Ovary (tissue), 9 donors: ENCODE data around the gene IFNA13. TPM values are rescaled to one million over a fixed set of nuclear protein-coding genes. Genes with fewer than 3 reads are reported as not detected.

ENCODE experiments used
- DNase-seq, 5 donors: peaks; one replicate each; pipeline ENCODE4 v3.0.0-alpha.2; 2019 to 2020
- H3K27ac ChIP-seq, 2 donors: fragments of 200-600 bp; one replicate each; pipeline versions ENCODE4 v1.5.1 to v1.8.0; 2019 to 2022
- H3K27me3 ChIP-seq: fragments of 200-600 bp; one replicate; pipeline ENCODE4 v1.8.0; 2022
- H3K36me3 ChIP-seq: fragments of 200-600 bp; sonication (generic); one replicate; pipeline ENCODE4 v1.5.1; 2019
- H3K4me1 ChIP-seq: one replicate; pipeline ENCODE4 v1.8.1; 2013; ENCODE audit warnings: mild to moderate bottlenecking, moderate library complexity; ENCODE audit not compliant: insufficient read depth
- H3K4me3 ChIP-seq: fragments of 200-600 bp; sonication (generic); one replicate; pipeline ENCODE4 v1.5.1; 2017
- H3K9me3 ChIP-seq, 2 donors: fragments of 200-600 bp in 1 of 2; sonication (generic) in 1 of 2; one replicate each; pipeline versions ENCODE4 v1.5.1 to v1.8.1; 2013 to 2019; ENCODE audit warnings: mild to moderate bottlenecking in 1 of 2, moderate library complexity in 1 of 2
- EP300 ChIP-seq: sonication (generic); formaldehyde crosslinking; IDR thresholded peaks from one replicate; pipeline ENCODE4 v1.6.1; 2017; ENCODE audit warnings: antibody characterized with exemption
- POLR2A ChIP-seq: fragments of 450-650 bp; IDR thresholded peaks from one replicate; pipeline ENCODE4 v1.6.1; 2017; ENCODE audit warnings: antibody characterized with exemption, mild to moderate bottlenecking, moderate library complexity
- WGBS, 3 donors: extraction: QIAGEN DNeasy Blood & Tissue Kit in 1 of 3; methylation state at CpG; one replicate each; pipeline versions ENCODE4 v1.1.5 to v1.1.7; 2013 to 2017; 5-methylcytosine and 5-hydroxymethylcytosine counted together
- intact Hi-C, 4 donors: fragments of 100-400 bp; cut with DNase I; formaldehyde crosslinking; loops; one replicate each; pipeline versions ENCODE4 v1.11.0 to v1.15.1; 2022 to 2023
- polyA plus RNA-seq, 2 donors: library from polyadenylated mRNA; stranded (reverse); fragments of 200-250 nt in 1 of 2; fragments of 350-450 nt in 1 of 2; fragmentation: Illumina TruSeq in 1 of 2; extraction: RNeasy Lipid Tissue Mini Kit (QIAGEN cat#74804) in 1 of 2; gene quantifications; one replicate each; pipeline ENCODE4 v1.2.3, GENCODE V29; 2013 to 2014
- total RNA-seq, 7 donors: library from RNA; depleted of rRNA in 2 of 7; stranded (reverse); fragments of >200 nt in 2 of 7; fragmentation: NEBNext Ultra II Directional in 3 of 7; extraction: Animal tissue kit (Norgen Biotek cat#: 25700) in 3 of 7; gene quantifications; one replicate each; pipeline versions ENCODE4 v1.1.0 to v1.2.4, GENCODE V29; 2016 to 2023
- TF ChIP-seq, protein P1 (sequence below), 3 donors: fragments of 450-650 bp in 2 of 3; fragments of 200-600 bp in 1 of 3; IDR thresholded peaks; one replicate each; pipeline versions ENCODE4 v1.5.1 to v1.8.0; 2016 to 2022; ENCODE audit warnings: antibody characterized with exemption in 3 of 3, mild to moderate bottlenecking in 1 of 3
- donor health status: DM: no; HTN: no; CAD: no; lungs with moderate emphysema.
- donor health status: DM: no; HTN: no; CAD: no.
- donor health status: Bipolar disorder and iron deficiency.
- donor health status: DM: yes; HTN: yes; CAD: no.
- donor health status: DM: no; HTN: no; CAD: no.
- donor health status: DM: yes; HTN: yes; CAD: no.

IFNA13 gene
- total and polyA plus RNA-seq, 9 donors = 0.12 TPM; not detected in 8

DNA sequence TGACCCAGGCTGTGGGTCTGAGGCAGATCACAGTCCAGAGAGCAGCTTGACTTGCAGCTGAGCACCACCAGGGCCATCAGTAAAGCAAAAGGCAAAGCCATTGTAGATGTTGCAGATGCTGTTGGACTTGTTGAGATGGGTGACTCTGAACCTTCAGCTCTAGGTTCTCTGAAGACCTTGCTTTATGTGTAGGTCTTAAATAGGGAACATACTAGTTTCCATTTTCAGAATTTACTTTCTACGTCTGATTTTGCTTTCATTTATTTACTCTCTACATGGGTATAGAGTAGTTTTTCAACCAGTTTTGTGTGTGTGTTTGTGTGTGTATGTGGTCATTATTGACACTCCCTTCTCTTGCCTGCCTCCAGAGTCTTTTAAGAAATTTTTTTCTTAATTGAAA lies 17.1 kb downstream of the IFNA13 start, which contains the start of gene IFNA6:
Gene IFNA6, minus strand, starts transcription at position 101 of the 400 bp plus-strand sequence. Its CDS starts 0 bp downstream, at position 101.
- H3K27me3 ChIP-seq = no peaks in the 10 kb centered on the region
- WGBS, 3 donors = 87 to 95% (median 94%) methylated on average over 1 of the region's 1 CpG
- H3K9me3 ChIP-seq = no peaks in the 10 kb centered on the region
- H3K4me1 ChIP-seq = no peaks in the 10 kb centered on the region
- no peak within 1 kb of the TSS for H3K4me3 ChIP-seq
- H3K27ac ChIP-seq = no peak within 1 kb of the TSS
- DNase-seq = no peak
- intact Hi-C loops = no loop called here
- H3K36me3 ChIP-seq = no peaks in the 10 kb centered on the region
- TF ChIP-seq, protein P1, sequence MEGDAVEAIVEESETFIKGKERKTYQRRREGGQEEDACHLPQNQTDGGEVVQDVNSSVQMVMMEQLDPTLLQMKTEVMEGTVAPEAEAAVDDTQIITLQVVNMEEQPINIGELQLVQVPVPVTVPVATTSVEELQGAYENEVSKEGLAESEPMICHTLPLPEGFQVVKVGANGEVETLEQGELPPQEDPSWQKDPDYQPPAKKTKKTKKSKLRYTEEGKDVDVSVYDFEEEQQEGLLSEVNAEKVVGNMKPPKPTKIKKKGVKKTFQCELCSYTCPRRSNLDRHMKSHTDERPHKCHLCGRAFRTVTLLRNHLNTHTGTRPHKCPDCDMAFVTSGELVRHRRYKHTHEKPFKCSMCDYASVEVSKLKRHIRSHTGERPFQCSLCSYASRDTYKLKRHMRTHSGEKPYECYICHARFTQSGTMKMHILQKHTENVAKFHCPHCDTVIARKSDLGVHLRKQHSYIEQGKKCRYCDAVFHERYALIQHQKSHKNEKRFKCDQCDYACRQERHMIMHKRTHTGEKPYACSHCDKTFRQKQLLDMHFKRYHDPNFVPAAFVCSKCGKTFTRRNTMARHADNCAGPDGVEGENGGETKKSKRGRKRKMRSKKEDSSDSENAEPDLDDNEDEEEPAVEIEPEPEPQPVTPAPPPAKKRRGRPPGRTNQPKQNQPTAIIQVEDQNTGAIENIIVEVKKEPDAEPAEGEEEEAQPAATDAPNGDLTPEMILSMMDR (IDR thresholded peaks at IDR 0.05) = no peak
- TF ChIP-seq EP300 (no peak), POLR2A (no peak)

DNA sequence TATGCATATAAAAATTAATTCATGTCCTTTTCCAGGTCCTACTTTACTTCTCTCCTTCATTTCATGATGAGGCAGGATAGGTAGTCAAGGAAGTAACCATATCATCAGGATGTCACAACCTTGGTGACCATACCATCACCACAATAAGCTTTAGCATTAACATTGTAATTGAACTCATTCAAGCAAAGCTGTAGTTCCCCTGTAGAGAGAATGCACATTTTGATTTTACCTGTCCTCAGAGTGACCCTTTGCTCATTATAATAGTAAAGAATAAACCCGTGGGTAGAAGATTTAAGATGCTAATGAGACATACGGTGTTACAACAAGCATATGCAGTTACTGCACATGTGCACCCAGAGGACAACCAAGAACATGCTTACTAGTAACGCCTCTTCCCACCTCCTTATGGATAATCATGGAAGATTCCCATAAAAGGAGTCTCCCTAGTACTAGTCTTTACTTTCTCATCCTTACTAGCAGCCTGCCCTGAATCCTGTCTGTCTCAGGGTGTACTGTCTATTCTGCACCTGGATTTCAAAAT lies 19.4 kb downstream of the IFNA13 start:
- DNase-seq = no peak
- Histone ChIP-seq H3K36me3 (no peaks in the 10 kb centered on the region), H3K9me3 (no peaks in the 10 kb centered on the region), H3K4me3 (no peak overlapping the region), H3K4me1 (no peaks in the 10 kb centered on the region), H3K27ac (no peak overlapping the region), H3K27me3 (no peaks in the 10 kb centered on the region)
- 70 to 74% (median 71%) methylated on average over 3 of the region's 3 CpGs for WGBS, 3 donors
- intact Hi-C loops = no loop called here
- no peak for TF ChIP-seq EP300
- TF ChIP-seq POLR2A = no peak
- TF ChIP-seq, protein P1 (IDR thresholded peaks at IDR 0.05) = no peak

DNA sequence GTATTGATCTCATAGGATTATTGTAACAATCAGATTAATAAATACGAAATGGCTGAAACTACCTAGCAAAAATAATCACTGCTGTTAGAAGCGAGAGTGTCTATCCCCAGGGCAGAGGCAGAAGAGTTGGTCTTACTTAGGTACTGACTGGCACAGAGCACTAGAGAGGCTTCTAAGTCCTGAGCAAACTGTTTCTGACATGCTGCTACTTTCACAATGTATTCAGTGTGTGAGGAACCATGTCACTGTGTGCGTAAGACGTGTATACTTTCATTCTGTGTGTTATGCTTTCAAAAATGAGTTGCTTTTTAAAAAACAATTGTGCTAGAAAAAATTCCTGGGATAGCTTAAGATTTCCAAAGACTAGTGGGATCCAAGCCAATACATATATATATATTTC lies 27.1 kb downstream of the IFNA13 start:
- DNase-seq = no peak
- TF ChIP-seq, protein P1 (IDR thresholded peaks at IDR 0.05) = no peak
- TF ChIP-seq EP300 (no peak), POLR2A (no peak)
- H3K4me1 ChIP-seq = no peaks in the 10 kb centered on the region
- H3K27ac ChIP-seq = no peak overlapping the region
- WGBS, 3 donors = 91 to 97% (median 91%) methylated on average over 4 of the region's 4 CpGs
- H3K9me3 ChIP-seq = no peaks in the 10 kb centered on the region
- H3K4me3 ChIP-seq = no peak overlapping the region
- H3K36me3 ChIP-seq = no peaks in the 10 kb centered on the region
- intact Hi-C loops = no loop called here
- no peaks in the 10 kb centered on the region for H3K27me3 ChIP-seq

DNA sequence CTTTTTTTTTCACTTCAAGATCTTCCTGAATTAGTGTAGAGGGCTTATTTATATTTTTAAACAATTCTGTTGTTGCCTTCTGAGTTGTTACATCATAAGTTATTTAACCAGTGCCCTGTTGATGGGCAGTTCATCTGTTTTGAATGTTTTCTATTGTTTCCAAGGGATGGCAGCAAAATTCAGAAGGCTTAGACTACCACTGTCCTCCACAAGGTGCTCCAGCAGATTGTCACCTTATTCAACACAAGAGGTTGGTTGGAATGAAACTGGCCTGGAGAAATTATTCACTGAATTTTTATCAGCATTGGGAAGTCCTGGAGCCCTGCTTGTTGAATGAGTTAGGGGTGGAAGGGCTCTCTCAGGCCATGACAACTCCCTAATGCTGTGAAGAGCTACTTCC lies 31.4 kb downstream of the IFNA13 start:
- H3K27ac ChIP-seq = no peak overlapping the region

More for the DNA sequence above, 31.4 kb downstream of the IFNA13 start:
- no peaks in the 10 kb centered on the region for H3K9me3 ChIP-seq
- H3K36me3 ChIP-seq = no peaks in the 10 kb centered on the region
- H3K4me1 ChIP-seq = peaks cover 8% of the 10 kb centered on the region
- H3K4me3 ChIP-seq = no peak overlapping the region
- intact Hi-C loops = no loop called here
- DNase-seq = no peak
- H3K27me3 ChIP-seq = no peaks in the 10 kb centered on the region
- TF ChIP-seq EP300 (no peak), POLR2A (no peak)
- TF ChIP-seq, protein P1 (IDR thresholded peaks at IDR 0.05) = no peak
